H1 (cell line): Measurements from ENCODE around the gene YLPM1.

ENCODE experiments used
- BACH1 ChIP-seq: IDR thresholded peaks from 2 replicates; pipeline ENCODE4 v1.6.1; 2012; ENCODE audit warnings: low read length, improper control_type of control experiment
- HDAC6 ChIP-seq: IDR thresholded peaks from one replicate; pipeline ENCODE4 v1.7.1; 2012; ENCODE audit warnings: low read depth, mild to moderate bottlenecking, inconsistent platforms, low read length, moderate library complexity
- RFX5 ChIP-seq: IDR thresholded peaks from 2 replicates; pipeline ENCODE4 v1.6.1; 2011; ENCODE audit warnings: low read depth, low read length, improper control_type of control experiment, borderline replicate concordance
- TF ChIP-seq, protein P1 (sequence below), 3 experiments: IDR thresholded peaks; 1 replicate in 2 of 3; 2 replicates in 1 of 3; pipeline versions ENCODE4 v1.5.1 to v1.6.1; 2011; ENCODE audit warnings: low read length in 3 of 3, mild to moderate bottlenecking in 3 of 3, inconsistent platforms in 2 of 3, low read depth in 1 of 3, moderate library complexity in 1 of 3; ENCODE audit not compliant: insufficient read depth in 1 of 3; ENCODE audit errors: control extremely low read depth in 1 of 3
- TF ChIP-seq, protein P2 (sequence below): IDR thresholded peaks from 2 replicates; pipeline ENCODE4 v1.6.1; 2012; ENCODE audit warnings: inconsistent platforms

DNA sequence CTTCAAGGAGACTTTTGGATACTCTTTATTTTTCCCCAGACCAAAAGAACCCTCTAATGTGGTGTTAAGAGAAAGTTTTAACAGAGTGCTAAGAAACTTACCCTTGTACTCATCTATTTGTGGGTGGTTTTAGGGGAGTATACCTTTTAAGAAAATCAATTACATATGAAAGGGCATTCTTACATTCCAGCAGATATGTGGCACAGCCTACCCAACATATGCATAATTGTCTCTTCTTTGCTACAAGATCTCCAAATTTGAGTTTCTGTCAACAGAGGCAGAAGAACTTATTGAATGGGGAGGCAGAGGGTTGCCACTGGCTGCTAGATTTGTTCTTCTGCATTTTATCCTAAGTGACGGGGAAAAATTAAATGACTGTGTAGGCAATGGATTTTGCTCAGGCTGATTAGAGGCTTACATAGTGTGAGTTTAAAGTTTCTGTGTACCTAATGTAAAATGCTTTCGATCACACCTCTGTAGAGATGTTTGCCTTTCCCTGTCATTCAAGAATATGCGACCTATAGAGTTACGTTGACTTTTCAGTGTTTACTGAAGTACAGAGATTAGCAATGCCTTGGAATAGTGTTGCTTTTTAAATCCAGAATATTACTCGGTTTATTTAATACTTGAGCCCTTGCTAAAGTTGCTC, 58.3 kb downstream of the YLPM1 start:
- TF ChIP-seq, protein P1, sequence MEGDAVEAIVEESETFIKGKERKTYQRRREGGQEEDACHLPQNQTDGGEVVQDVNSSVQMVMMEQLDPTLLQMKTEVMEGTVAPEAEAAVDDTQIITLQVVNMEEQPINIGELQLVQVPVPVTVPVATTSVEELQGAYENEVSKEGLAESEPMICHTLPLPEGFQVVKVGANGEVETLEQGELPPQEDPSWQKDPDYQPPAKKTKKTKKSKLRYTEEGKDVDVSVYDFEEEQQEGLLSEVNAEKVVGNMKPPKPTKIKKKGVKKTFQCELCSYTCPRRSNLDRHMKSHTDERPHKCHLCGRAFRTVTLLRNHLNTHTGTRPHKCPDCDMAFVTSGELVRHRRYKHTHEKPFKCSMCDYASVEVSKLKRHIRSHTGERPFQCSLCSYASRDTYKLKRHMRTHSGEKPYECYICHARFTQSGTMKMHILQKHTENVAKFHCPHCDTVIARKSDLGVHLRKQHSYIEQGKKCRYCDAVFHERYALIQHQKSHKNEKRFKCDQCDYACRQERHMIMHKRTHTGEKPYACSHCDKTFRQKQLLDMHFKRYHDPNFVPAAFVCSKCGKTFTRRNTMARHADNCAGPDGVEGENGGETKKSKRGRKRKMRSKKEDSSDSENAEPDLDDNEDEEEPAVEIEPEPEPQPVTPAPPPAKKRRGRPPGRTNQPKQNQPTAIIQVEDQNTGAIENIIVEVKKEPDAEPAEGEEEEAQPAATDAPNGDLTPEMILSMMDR (IDR thresholded peaks at IDR 0.05; ENCODE audit: control extremely low read depth in 1 of 3, insufficient read depth in 1 of 3, low read depth in 1 of 3, low read length in 3 of 3): no peak
- TF ChIP-seq RFX5 (no peak), HDAC6 (no peak), BACH1 (no peak)
- TF ChIP-seq, protein P2, sequence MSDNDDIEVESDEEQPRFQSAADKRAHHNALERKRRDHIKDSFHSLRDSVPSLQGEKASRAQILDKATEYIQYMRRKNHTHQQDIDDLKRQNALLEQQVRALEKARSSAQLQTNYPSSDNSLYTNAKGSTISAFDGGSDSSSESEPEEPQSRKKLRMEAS: no peak
